WTC11 (cell line): ENCODE measurements around the gene RPL22L1. TPM values are rescaled to one million over a fixed set of nuclear protein-coding genes. Genes with fewer than 3 reads are reported as not detected.

Experiments used
- ATAC-seq: fragments of 200-7000 bp; cut with Tn5 transposase; 2 replicates; pipeline ENCODE4 v1.10.0; 2021; ENCODE audit warnings: mild to moderate bottlenecking, moderate library complexity
- CTCF ChIA-PET: fragments of 300-600 bp; sonication (Branson Sonifier 250); formaldehyde crosslinking; loops from one replicate; lab custom pipeline; 2021; ENCODE audit warnings: antibody characterized with exemption; lab: Charles Lee
- POLR2A ChIA-PET: fragments of 350-600 bp; sonication (Branson Sonifier 250); formaldehyde crosslinking; loops from one replicate; lab custom pipeline; 2021; ENCODE audit warnings: antibody characterized with exemption; lab: Charles Lee
- DNase-seq: peaks from one replicate; pipeline ENCODE4 v3.0.0; 2021; ENCODE audit warnings: low spot score
- H3K27ac Mint-ChIP-seq: 2 replicates; pipeline ENCODE4 v1.8.0; 2021; ENCODE audit warnings: mixed read lengths
- H3K27me3 Mint-ChIP-seq: 2 replicates; pipeline ENCODE4 v1.8.0; 2021; ENCODE audit warnings: low read depth, mild to moderate bottlenecking, moderate library complexity, mixed read lengths
- H3K36me3 Mint-ChIP-seq: 2 replicates; pipeline ENCODE4 v1.8.0; 2021; ENCODE audit warnings: mixed read lengths
- H3K4me1 Mint-ChIP-seq: 2 replicates; pipeline ENCODE4 v1.8.0; 2022; ENCODE audit warnings: mixed read lengths
- H3K4me3 Mint-ChIP-seq: 2 replicates; pipeline ENCODE4 v1.8.0; 2021; ENCODE audit warnings: mild to moderate bottlenecking, moderate library complexity, mixed read lengths
- H3K9me3 Mint-ChIP-seq: 2 replicates; pipeline ENCODE4 v1.8.0; 2021; ENCODE audit warnings: mixed read lengths
- ATF2 ChIP-seq: sonication (generic); formaldehyde crosslinking; IDR thresholded peaks from 2 replicates; pipeline ENCODE4 v1.8.1; 2022; ENCODE audit warnings: low read depth, missing genetic modification reagents, borderline replicate concordance
- CDX4 ChIP-seq: fragments of 250-450 bp; sonication (Bioruptor Pico); IDR thresholded peaks from 2 replicates; pipeline ENCODE4 v1.9.0; 2021; ENCODE audit warnings: moderate library complexity, mild to moderate bottlenecking, inconsistent platforms, borderline replicate concordance
- E2F1 ChIP-seq: sonication (generic); formaldehyde crosslinking; IDR thresholded peaks from 2 replicates; pipeline ENCODE4 v1.8.0; 2022; ENCODE audit warnings: mild to moderate bottlenecking, missing genetic modification reagents
- ERG ChIP-seq: fragments of 250-450 bp; sonication (Bioruptor Pico); IDR thresholded peaks from 2 replicates; pipeline ENCODE4 v1.8.0; 2021; ENCODE audit warnings: mild to moderate bottlenecking
- GTF2I ChIP-seq: fragments of 250-450 bp; sonication (Bioruptor Pico); conservative IDR thresholded peaks from 2 replicates; pipeline ENCODE4 v1.4.0; 2021; ENCODE audit warnings: mild to moderate bottlenecking
- HMGXB4 ChIP-seq: sonication (generic); formaldehyde crosslinking; IDR thresholded peaks from 2 replicates; pipeline ENCODE4 v1.8.1; 2023; ENCODE audit warnings: mild to moderate bottlenecking, moderate library complexity, missing genetic modification reagents
- MLX ChIP-seq: sonication (generic); formaldehyde crosslinking; IDR thresholded peaks from 2 replicates; pipeline ENCODE4 v1.8.1; 2023; ENCODE audit warnings: mild to moderate bottlenecking, missing genetic modification reagents, moderate library complexity
- NFATC4 ChIP-seq: fragments of 250-450 bp; sonication (Bioruptor Pico); IDR thresholded peaks from 2 replicates; pipeline ENCODE4 v1.9.0; 2021; ENCODE audit warnings: mild to moderate bottlenecking
- NFYB ChIP-seq: sonication (generic); formaldehyde crosslinking; conservative IDR thresholded peaks from 2 replicates; pipeline ENCODE4 v1.8.0; 2022; ENCODE audit warnings: low read depth, missing genetic modification reagents
- PRRX2 ChIP-seq: fragments of 250-450 bp; sonication (Bioruptor Pico); IDR thresholded peaks from 2 replicates; pipeline ENCODE4 v1.8.0; 2021; ENCODE audit warnings: mild to moderate bottlenecking
- ZNF121 ChIP-seq: sonication (generic); formaldehyde crosslinking; IDR thresholded peaks from 2 replicates; pipeline ENCODE4 v1.8.0; 2023; ENCODE audit warnings: missing genetic modification reagents
- ZNF281 ChIP-seq: sonication (generic); formaldehyde crosslinking; IDR thresholded peaks from 2 replicates; pipeline ENCODE4 v1.8.0; 2023; ENCODE audit warnings: mild to moderate bottlenecking, missing genetic modification reagents
- ZNF416 ChIP-seq: fragments of 250-450 bp; sonication (Bioruptor Pico); IDR thresholded peaks from 2 replicates; pipeline ENCODE4 v1.9.0; 2021; ENCODE audit warnings: mild to moderate bottlenecking, inconsistent platforms
- ZNF423 ChIP-seq: fragments of 250-450 bp; sonication (Bioruptor Pico); IDR thresholded peaks from 2 replicates; pipeline ENCODE4 v2.1.2; 2022; ENCODE audit warnings: mild to moderate bottlenecking, moderate library complexity
- ZNF512 ChIP-seq: sonication (generic); formaldehyde crosslinking; IDR thresholded peaks from 2 replicates; pipeline ENCODE4 v1.8.1; 2022; ENCODE audit warnings: missing genetic modification reagents, borderline replicate concordance
- ZNF532 ChIP-seq: fragments of 250-450 bp; sonication (Bioruptor Pico); IDR thresholded peaks from 2 replicates; pipeline ENCODE4 v1.9.0; 2021; ENCODE audit warnings: mild to moderate bottlenecking, borderline replicate concordance
- total RNA-seq: library from RNA; stranded (reverse); gene quantifications from 3 replicates; pipeline ENCODE4 v1.2.3, GENCODE V29; 2021

Gene RPL22L1
- total RNA-seq, 1 experiment from 2014 or later = 169 TPM

- TF ChIP-seq ZNF532 (no peak), ATF2 (CRISPR knock-in tag) (no peak)
Measured at GRCh38 chr3:170848292-170848917, 21.6 kb downstream of the RPL22L1 start (continued).

- no peak for TF ChIP-seq ZNF512 (CRISPR knock-in tag)
- TF ChIP-seq ZNF423 (CRISPR knock-in tag) = no peak
- TF ChIP-seq ZNF416 (CRISPR knock-in tag) = no peak
- TF ChIP-seq GTF2I (CRISPR knock-in tag) = no peak
- TF ChIP-seq CDX4 = no peak
- TF ChIP-seq MLX (CRISPR knock-in tag) = no peak
Measured at GRCh38 chr3:170844377-170844776, 25.6 kb downstream of the RPL22L1 start.

GRCh38 chr3:170840291-170840859 lies 29.6 kb downstream of the RPL22L1 start:
- ChIA-PET CTCF (interaction anchor here (1.0 kb wide), 1 partner anchor 28 kb away, joined by 3 read pairs; no protein-coding TSS in a partner anchor), POLR2A (no interaction called here)
- Mint-ChIP-seq H3K27ac (no peak overlapping the region), H3K27me3 (no peaks in the 10 kb centered on the region; the same call in none of the 2 replicates), H3K36me3 (peaks cover 10% of the 10 kb centered on the region), H3K9me3 (peaks cover 21% of the 10 kb centered on the region), H3K4me3 (no peak overlapping the region), H3K4me1 (peaks cover 42% of the 10 kb centered on the region)
- ATAC-seq (no peak), DNase-seq (no peak)
- no peak for TF ChIP-seq ERG (CRISPR knock-in tag)
- no peak for TF ChIP-seq E2F1 (CRISPR knock-in tag)
- TF ChIP-seq ZNF281 (CRISPR knock-in tag) = no peak
- no peak for TF ChIP-seq NFYB (CRISPR knock-in tag)
- no peak for TF ChIP-seq PRRX2
- TF ChIP-seq HMGXB4 (CRISPR knock-in tag) = no peak
- TF ChIP-seq ZNF121 (CRISPR knock-in tag) = no peak
- no peak for TF ChIP-seq NFATC4

More at GRCh38 chr3:170844377-170844776, 25.6 kb downstream of the RPL22L1 start:
- Mint-ChIP-seq H3K27ac (no peak overlapping the region), H3K4me3 (no peak overlapping the region), H3K27me3 (no peaks in the 10 kb centered on the region; the same call in none of the 2 replicates), H3K4me1 (peaks cover 15% of the 10 kb centered on the region), H3K36me3 (peaks cover 10% of the 10 kb centered on the region), H3K9me3 (peaks cover 16% of the 10 kb centered on the region)
- DNase-seq = no peak
- CTCF ChIA-PET = no interaction called here
- no peak for ATAC-seq
- POLR2A ChIA-PET = no interaction called here
